Measurements from ENCODE around the gene ATOH8. TPM values are rescaled to one million over a fixed set of nuclear protein-coding genes. Genes with fewer than 3 reads are reported as not detected.

The ATOH8 gene
- total RNA-seq, 1 donor from 2014 or later = 1.9 TPM

DNA sequence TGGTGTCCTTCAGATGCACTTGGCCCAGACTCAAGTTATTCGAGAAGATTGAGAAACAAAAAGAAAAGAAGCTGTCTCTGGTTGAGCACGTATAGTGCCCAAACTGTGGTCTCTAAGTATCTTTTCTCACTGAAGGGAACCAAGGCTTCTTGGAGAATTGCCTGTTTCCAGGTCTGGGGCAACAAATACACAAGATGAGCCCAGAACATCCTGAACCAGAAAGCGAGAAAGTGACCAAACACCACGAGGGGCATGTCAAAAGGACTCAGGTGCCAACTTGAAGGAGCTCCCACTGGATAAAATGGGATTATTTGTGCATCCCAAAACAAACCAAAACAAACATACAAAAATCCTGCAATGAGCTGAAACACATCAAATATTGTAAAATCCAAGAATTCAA is 13.6 kb upstream of the ATOH8 start:
- no peak overlapping the region for H3K9ac ChIP-seq (ENCODE audit: low read length)
- no peaks in the 10 kb centered on the region for H3K27me3 ChIP-seq (ENCODE audit: insufficient read depth, low read length)
- H3K4me3 ChIP-seq (ENCODE audit: insufficient read depth, low read depth, low read length) = no peak overlapping the region
- H3K27ac ChIP-seq (ENCODE audit: low read depth, low read length) = no peak overlapping the region
- H3K79me2 ChIP-seq (ENCODE audit: insufficient read depth, low read length) = no peaks in the 10 kb centered on the region
- H3K4me1 Mint-ChIP-seq (ENCODE audit: low read depth, unreplicated experiment) = peaks cover 29% of the 10 kb centered on the region
- no peaks in the 10 kb centered on the region for H4K20me1 ChIP-seq (ENCODE audit: insufficient read depth, low read length)
- peaks cover 1% of the 10 kb centered on the region for H3K36me3 Mint-ChIP-seq (ENCODE audit: low read depth, unreplicated experiment)
- no peaks in the 10 kb centered on the region for H3K36me3 ChIP-seq (ENCODE audit: insufficient read depth, low read length)
- H3K27ac Mint-ChIP-seq (ENCODE audit: unreplicated experiment) = no peak overlapping the region
- no peak overlapping the region for H3K4me3 Mint-ChIP-seq (ENCODE audit: unreplicated experiment)
- peaks cover 9% of the 10 kb centered on the region for H3K9me3 Mint-ChIP-seq (ENCODE audit: unreplicated experiment)
- H3K27me3 Mint-ChIP-seq (ENCODE audit: low read depth, unreplicated experiment) = peaks cover 47% of the 10 kb centered on the region
- no peak overlapping the region for H2AFZ ChIP-seq (ENCODE audit: low read depth, low read length)
- no peak overlapping the region for H3K4me2 ChIP-seq (ENCODE audit: low read length)
- FAIRE-seq (no peak), DNase-seq (ENCODE audit: low read depth) (no peak)
- no peaks in the 10 kb centered on the region for H3K9me3 ChIP-seq (ENCODE audit: insufficient read depth, low read depth, low read length)
- TF ChIP-seq, protein P1, sequence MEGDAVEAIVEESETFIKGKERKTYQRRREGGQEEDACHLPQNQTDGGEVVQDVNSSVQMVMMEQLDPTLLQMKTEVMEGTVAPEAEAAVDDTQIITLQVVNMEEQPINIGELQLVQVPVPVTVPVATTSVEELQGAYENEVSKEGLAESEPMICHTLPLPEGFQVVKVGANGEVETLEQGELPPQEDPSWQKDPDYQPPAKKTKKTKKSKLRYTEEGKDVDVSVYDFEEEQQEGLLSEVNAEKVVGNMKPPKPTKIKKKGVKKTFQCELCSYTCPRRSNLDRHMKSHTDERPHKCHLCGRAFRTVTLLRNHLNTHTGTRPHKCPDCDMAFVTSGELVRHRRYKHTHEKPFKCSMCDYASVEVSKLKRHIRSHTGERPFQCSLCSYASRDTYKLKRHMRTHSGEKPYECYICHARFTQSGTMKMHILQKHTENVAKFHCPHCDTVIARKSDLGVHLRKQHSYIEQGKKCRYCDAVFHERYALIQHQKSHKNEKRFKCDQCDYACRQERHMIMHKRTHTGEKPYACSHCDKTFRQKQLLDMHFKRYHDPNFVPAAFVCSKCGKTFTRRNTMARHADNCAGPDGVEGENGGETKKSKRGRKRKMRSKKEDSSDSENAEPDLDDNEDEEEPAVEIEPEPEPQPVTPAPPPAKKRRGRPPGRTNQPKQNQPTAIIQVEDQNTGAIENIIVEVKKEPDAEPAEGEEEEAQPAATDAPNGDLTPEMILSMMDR (IDR thresholded peaks at IDR 0.05; ENCODE audit: insufficient read depth, low read depth, low read length) = no peak
- peaks cover 41% of the 10 kb centered on the region for H3K4me1 ChIP-seq (ENCODE audit: insufficient read depth, low read length)

DNA sequence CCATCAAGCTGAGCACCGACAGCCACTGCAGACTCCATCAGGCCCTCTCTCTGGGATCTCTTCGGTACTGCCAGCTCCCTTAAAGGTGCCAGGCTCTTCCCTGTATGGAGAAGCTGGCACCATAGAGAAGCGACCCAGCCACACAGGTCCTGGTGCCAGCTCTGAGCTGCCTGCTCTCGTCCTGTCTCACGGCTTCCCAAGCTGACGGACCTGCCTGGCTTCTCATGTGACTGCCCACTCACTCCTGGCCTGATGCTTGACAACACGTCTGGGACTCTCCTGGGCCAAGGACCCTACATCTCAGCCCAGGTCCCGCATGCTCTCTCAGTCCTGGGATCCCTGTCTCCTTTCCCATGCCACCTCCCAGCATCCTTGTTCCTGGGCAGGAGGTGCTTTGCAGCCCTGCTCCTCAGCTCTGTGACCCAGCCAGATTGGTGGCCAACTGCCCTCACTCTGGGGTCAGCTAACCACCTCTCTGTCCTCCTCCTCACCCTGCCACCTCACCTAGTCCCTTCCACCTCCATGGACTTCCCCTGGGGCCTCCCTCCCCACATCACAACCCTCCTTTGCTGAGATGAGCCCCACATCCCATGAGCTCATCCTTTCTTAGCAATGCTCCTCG is 12.5 kb upstream of the ATOH8 start:
- H3K79me2 ChIP-seq (ENCODE audit: insufficient read depth, low read length) = no peaks in the 10 kb centered on the region
- Mint-ChIP-seq H3K36me3 (ENCODE audit: low read depth, unreplicated experiment) (peaks cover 1% of the 10 kb centered on the region), H3K9me3 (ENCODE audit: unreplicated experiment) (peaks cover 9% of the 10 kb centered on the region), H3K4me3 (ENCODE audit: unreplicated experiment) (no peak overlapping the region), H3K27ac (ENCODE audit: unreplicated experiment) (no peak overlapping the region), H3K27me3 (ENCODE audit: low read depth, unreplicated experiment) (peaks cover 52% of the 10 kb centered on the region), H3K4me1 (ENCODE audit: low read depth, unreplicated experiment) (peaks cover 32% of the 10 kb centered on the region)
- H2AFZ ChIP-seq (ENCODE audit: low read depth, low read length) = peak overlapping the region; percentile 59
- TF ChIP-seq, protein P1 (IDR thresholded peaks at IDR 0.05; ENCODE audit: insufficient read depth, low read depth, low read length) = no peak
- TF ChIP-seq EZH2 (IDR thresholded peaks at IDR 0.05; ENCODE audit: insufficient read depth, low read length) = no peak
- peak overlapping the region; percentile 81 for H3K27ac ChIP-seq (ENCODE audit: low read depth, low read length)
- H3K4me2 ChIP-seq (ENCODE audit: low read length) = peak overlapping the region; percentile 82
- FAIRE-seq (no peak), DNase-seq (ENCODE audit: low read depth) (no peak)
- no peaks in the 10 kb centered on the region for H3K9me3 ChIP-seq (ENCODE audit: insufficient read depth, low read depth, low read length)
- H4K20me1 ChIP-seq (ENCODE audit: insufficient read depth, low read length) = no peaks in the 10 kb centered on the region
- H3K4me1 ChIP-seq (ENCODE audit: insufficient read depth, low read length) = peaks cover 45% of the 10 kb centered on the region
- H3K4me3 ChIP-seq (ENCODE audit: insufficient read depth, low read depth, low read length) = no peak overlapping the region
- H3K9ac ChIP-seq (ENCODE audit: low read length) = peak overlapping the region; percentile 72
- no peaks in the 10 kb centered on the region for H3K27me3 ChIP-seq (ENCODE audit: insufficient read depth, low read length)
- H3K36me3 ChIP-seq (ENCODE audit: insufficient read depth, low read length) = no peaks in the 10 kb centered on the region

DNA sequence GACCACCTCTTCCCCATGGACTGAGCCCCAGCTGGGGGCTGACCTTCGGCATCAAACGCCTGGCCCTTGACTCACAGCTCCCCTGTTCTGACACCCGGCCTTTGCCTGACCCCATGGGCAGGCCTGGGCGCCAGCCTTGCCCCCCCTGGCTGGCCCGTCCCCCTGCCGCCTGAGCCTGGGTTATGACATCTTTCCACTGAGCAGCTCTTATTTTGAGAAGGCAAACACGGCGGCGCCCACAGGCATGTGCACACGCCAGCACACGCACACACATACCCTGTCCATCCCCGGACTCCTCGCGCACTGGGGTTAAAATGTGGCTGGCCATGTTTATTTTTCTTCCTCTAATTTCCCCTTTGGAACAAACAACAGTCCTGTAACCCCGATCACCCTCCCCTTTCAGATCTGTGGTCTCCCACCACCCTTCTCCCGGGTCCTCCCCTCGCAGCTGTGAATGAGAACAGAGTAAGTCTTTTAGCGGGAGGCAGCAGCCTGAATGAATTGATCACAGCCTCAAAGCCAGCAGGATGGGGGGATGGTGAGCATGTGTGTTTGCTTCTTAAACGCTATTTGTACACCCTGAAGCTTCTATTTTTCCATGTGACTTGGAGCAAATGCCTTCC is 11.8 kb upstream of the ATOH8 start:
- Histone ChIP-seq H3K36me3 (ENCODE audit: insufficient read depth, low read length) (no peaks in the 10 kb centered on the region), H3K9ac (ENCODE audit: low read length) (peak overlapping the region; percentile 72), H2AFZ (ENCODE audit: low read depth, low read length) (peak overlapping the region; percentile 59), H3K27me3 (ENCODE audit: insufficient read depth, low read length) (no peaks in the 10 kb centered on the region), H3K27ac (ENCODE audit: low read depth, low read length) (peak overlapping the region; percentile 81), H3K4me1 (ENCODE audit: insufficient read depth, low read length) (peaks cover 45% of the 10 kb centered on the region), H3K79me2 (ENCODE audit: insufficient read depth, low read length) (no peaks in the 10 kb centered on the region), H3K4me2 (ENCODE audit: low read length) (peak overlapping the region; percentile 82), H4K20me1 (ENCODE audit: insufficient read depth, low read length) (no peaks in the 10 kb centered on the region), H3K4me3 (ENCODE audit: insufficient read depth, low read depth, low read length) (peak overlapping the region; percentile 34), H3K9me3 (ENCODE audit: insufficient read depth, low read depth, low read length) (no peaks in the 10 kb centered on the region)
- Mint-ChIP-seq H3K27me3 (ENCODE audit: low read depth, unreplicated experiment) (peaks cover 56% of the 10 kb centered on the region), H3K4me1 (ENCODE audit: low read depth, unreplicated experiment) (peaks cover 32% of the 10 kb centered on the region), H3K36me3 (ENCODE audit: low read depth, unreplicated experiment) (peaks cover 1% of the 10 kb centered on the region), H3K4me3 (ENCODE audit: unreplicated experiment) (no peak overlapping the region), H3K27ac (ENCODE audit: unreplicated experiment) (peak overlapping the region; percentile 38), H3K9me3 (ENCODE audit: unreplicated experiment) (peaks cover 9% of the 10 kb centered on the region)
- FAIRE-seq (no peak), DNase-seq (ENCODE audit: low read depth) (peak; percentile 93)
- TF ChIP-seq, protein P1 (IDR thresholded peaks at IDR 0.05; ENCODE audit: insufficient read depth, low read depth, low read length) = no peak
- TF ChIP-seq EZH2 (IDR thresholded peaks at IDR 0.05; ENCODE audit: insufficient read depth, low read length) = no peak
